IMR-90 (cell line): ENCODE results near the gene SCPEP1. TPM values are rescaled to one million over a fixed set of nuclear protein-coding genes. Genes with fewer than 3 reads are reported as not detected.

Source experiments
- ATAC-seq: fragments of 200-7000 bp; cut with Tn5 transposase; 2 replicates; pipeline ENCODE4 v1.9.1; 2020; ENCODE audit warnings: low read depth, mild to moderate bottlenecking, moderate library complexity
- BruUV-seq: library from RNA; stranded (reverse); fragments of 400-500 nt; replicated peaks from 2 replicates; lab custom pipeline; 2021; lab: Mats Ljungman, UMichigan
- CTCF ChIA-PET: fragments of 300-600 bp; formaldehyde crosslinking; extraction: SDS; loops from one replicate; lab custom pipeline; 2021; ENCODE audit warnings: antibody characterized with exemption; lab: Yijun Ruan, JAX
- POLR2A ChIA-PET: fragments of 300-600 bp; sonication (Branson Sonifier 250); formaldehyde crosslinking; loops from one replicate; lab custom pipeline; 2022; ENCODE audit warnings: antibody characterized with exemption; ENCODE audit not compliant: unreplicated experiment; lab: Charles Lee
- DNase-seq: peaks from one replicate; pipeline ENCODE4 v3.0.0; 2013
- H2AFZ ChIP-seq: replicated peaks from 2 replicates; pipeline ENCODE3; 2013; ENCODE audit warnings: low read length, mild to moderate bottlenecking; ENCODE audit not compliant: poor library complexity
- H2AK5ac ChIP-seq: 2 replicates; pipeline ENCODE4 v1.6.1; 2013; ENCODE audit warnings: low read depth, low read length, inconsistent platforms
- H2AK9ac ChIP-seq: replicated peaks from 2 replicates; pipeline ENCODE3; 2013; ENCODE audit warnings: mild to moderate bottlenecking, low read depth, low read length, moderate library complexity; ENCODE audit not compliant: poor library complexity
- H2BK120ac ChIP-seq: 2 replicates; pipeline ENCODE4 v1.6.1; 2013; ENCODE audit warnings: low read depth, low read length, inconsistent platforms
- H2BK15ac ChIP-seq: 3 replicates; pipeline ENCODE4 v1.6.1; 2013; ENCODE audit warnings: low read depth, low read length, inconsistent platforms
- H2BK20ac ChIP-seq: 2 replicates; pipeline ENCODE4 v1.6.1; 2013; ENCODE audit warnings: low read depth, mild to moderate bottlenecking, inconsistent platforms, low read length, moderate library complexity
- H2BK5ac ChIP-seq: 2 replicates; pipeline ENCODE4 v1.6.1; 2013; ENCODE audit warnings: mild to moderate bottlenecking, low read depth, low read length, inconsistent platforms; ENCODE audit not compliant: poor library complexity, severe bottlenecking
- H3K14ac ChIP-seq: replicated peaks from 2 replicates; pipeline ENCODE4 v1.6.1; 2013; ENCODE audit warnings: low read depth, low read length, inconsistent platforms
- H3K18ac ChIP-seq: 2 replicates; pipeline ENCODE4 v1.6.1; 2013; ENCODE audit warnings: low read depth, low read length, control low read depth
- H3K23ac ChIP-seq: 2 replicates; pipeline ENCODE4 v1.6.1; 2013; ENCODE audit warnings: low read depth, low read length, inconsistent platforms
- H3K27ac ChIP-seq: 2 replicates; pipeline ENCODE4 v1.5.1; 2013; ENCODE audit warnings: mild to moderate bottlenecking, control low read depth, low read length; ENCODE audit not compliant: insufficient read depth
- H3K27me3 ChIP-seq: 2 replicates; pipeline ENCODE4 v1.6.1; 2013; ENCODE audit warnings: low read length; ENCODE audit not compliant: control insufficient read depth, insufficient read depth
- H3K36me3 ChIP-seq: 2 replicates; pipeline ENCODE4 v1.6.1; 2013; ENCODE audit warnings: low read length, mixed read lengths; ENCODE audit not compliant: control insufficient read depth, insufficient read depth
- H3K4ac ChIP-seq: 2 replicates; pipeline ENCODE4 v1.6.1; 2013; ENCODE audit warnings: low read depth, low read length, inconsistent platforms
- H3K4me1 ChIP-seq: 2 replicates; pipeline ENCODE4 v1.6.1; 2013; ENCODE audit warnings: low read length, mixed read lengths; ENCODE audit not compliant: control insufficient read depth, insufficient read depth
- H3K4me2 ChIP-seq: 2 replicates; pipeline ENCODE4 v1.6.1; 2013; ENCODE audit warnings: low read depth, mild to moderate bottlenecking, control low read depth, low read length, moderate library complexity
- H3K4me3 ChIP-seq: 2 replicates; pipeline ENCODE4 v1.5.1; 2013; ENCODE audit warnings: low read depth, mild to moderate bottlenecking, control low read depth, low read length, moderate library complexity; ENCODE audit not compliant: insufficient read depth
- H3K56ac ChIP-seq: 2 replicates; pipeline ENCODE4 v1.6.1; 2013; ENCODE audit warnings: low read length, inconsistent platforms; ENCODE audit not compliant: insufficient read depth; ENCODE audit errors: extremely low read depth
- H3K79me1 ChIP-seq, 2 experiments: 2 replicates each; pipeline ENCODE4 v1.6.1; 2013; ENCODE audit warnings: low read length in 2 of 2, inconsistent platforms in 1 of 2, low read depth in 1 of 2
- H3K9ac ChIP-seq: 2 replicates; pipeline ENCODE4 v1.6.1; 2013; ENCODE audit warnings: low read depth, low read length, control low read depth
- H3K9me1 ChIP-seq: 2 replicates; pipeline ENCODE4 v1.6.1; 2013; ENCODE audit warnings: low read length, inconsistent platforms; ENCODE audit not compliant: insufficient read depth
- H3K9me3 ChIP-seq: 2 replicates; pipeline ENCODE4 v1.6.1; 2013; ENCODE audit warnings: low read length; ENCODE audit not compliant: control insufficient read depth, insufficient read depth
- H4K20me1 ChIP-seq: 2 replicates; pipeline ENCODE4 v1.6.1; 2013; ENCODE audit warnings: low read length, inconsistent platforms; ENCODE audit not compliant: insufficient read depth
- H4K5ac ChIP-seq: 2 replicates; pipeline ENCODE4 v1.6.1; 2013; ENCODE audit warnings: mild to moderate bottlenecking, low read depth, low read length, control low read depth
- H4K8ac ChIP-seq, 2 experiments: 2 replicates each; pipeline ENCODE4 v1.6.1; 2013; ENCODE audit warnings: low read depth in 2 of 2, low read length in 2 of 2, control low read depth in 1 of 2, inconsistent platforms in 1 of 2
- H4K91ac ChIP-seq: 2 replicates; pipeline ENCODE4 v1.6.1; 2013; ENCODE audit warnings: low read depth, low read length, inconsistent platforms; ENCODE audit not compliant: insufficient read depth
- CEBPB ChIP-seq: IDR thresholded peaks from 2 replicates; pipeline ENCODE4 v1.6.1; 2012; ENCODE audit warnings: low read depth, low read length, improper control_type of control experiment
- CHD1 ChIP-seq: IDR thresholded peaks from 2 replicates; pipeline ENCODE4 v1.6.1; 2012; ENCODE audit warnings: low read depth, low read length, improper control_type of control experiment
- FOS ChIP-seq: fragments of 150-350 bp; IDR thresholded peaks from 2 replicates; pipeline ENCODE4 v1.6.1; 2016; ENCODE audit warnings: low read depth, low read length
- MAFK ChIP-seq: IDR thresholded peaks from 2 replicates; pipeline ENCODE4 v1.6.1; 2012; ENCODE audit warnings: low read depth, low read length, improper control_type of control experiment
- NFE2L2 ChIP-seq: fragments of 150-350 bp; IDR thresholded peaks from 2 replicates; pipeline ENCODE4 v1.6.1; 2016; ENCODE audit warnings: low read depth, mild to moderate bottlenecking, low read length
- POLR2A ChIP-seq: IDR thresholded peaks from 2 replicates; pipeline ENCODE4 v1.6.1; 2012; ENCODE audit warnings: mild to moderate bottlenecking, low read depth, low read length
- RAD21 ChIP-seq: IDR thresholded peaks from 2 replicates; pipeline ENCODE4 v1.6.1; 2012; ENCODE audit warnings: low read length, improper control_type of control experiment
- WGBS, 2 experiments: methylation state at CpG; one replicate each; pipeline versions ENCODE4 v1.1.5 to v1.1.7; 2013; ENCODE audit warnings: missing lambda C conversion rate in 2 of 2; ENCODE audit not compliant: insufficient read length in 1 of 2; ENCODE audit errors: extremely low coverage in 2 of 2; 5-methylcytosine and 5-hydroxymethylcytosine counted together
- dilution Hi-C: fragments of 300-500 bp; cut with HindIII; formaldehyde crosslinking; loops from one replicate; pipeline ENCODE4 v1.14.3; 2018; ENCODE audit warnings: low sequenced_read_pairs; ENCODE audit not compliant: unreplicated experiment
- in situ Hi-C: fragments of 300-500 bp; cut with MboI; formaldehyde crosslinking; loops from 3 replicates; pipeline ENCODE4 v1.14.3; 2019; ENCODE audit warnings: low sequenced_read_pairs, inconsistent platforms, mixed read lengths
- intact Hi-C: fragments of 100-400 bp; cut with micrococcal nuclease; formaldehyde crosslinking; loops from 2 replicates; pipeline ENCODE4 v1.10.0; 2022
- polyA plus RNA-seq, 3 experiments: library from polyadenylated mRNA; depleted of rRNA; stranded (reverse); fragments of >200 nt; gene quantifications; 2 replicates each; pipeline ENCODE4 v1.2.3, GENCODE V29; 2012; ENCODE audit warnings: low replicate concordance in 1 of 3
- total RNA-seq: library from RNA; depleted of rRNA; stranded (reverse); fragments of >200 nt; gene quantifications from 2 replicates; pipeline ENCODE4 v1.2.3, GENCODE V29; 2012

SCPEP1 gene
- total and polyA plus RNA-seq, 2 of the 4 experiments (the other 2 are of a cell fraction): 16.5 to 32.1 TPM

GRCh38 chr17:57034807-57035754 is 57.1 kb downstream of the SCPEP1 start:
- Histone ChIP-seq H3K4me1 (no peaks in the 10 kb centered on the region), H4K8ac (no peak overlapping the region), H3K9me1 (no peaks in the 10 kb centered on the region), H3K56ac (no peak overlapping the region), H2BK15ac (no peak overlapping the region), H3K79me1 (no peaks in the 10 kb centered on the region), H2BK120ac (no peak overlapping the region), H3K27ac (no peak overlapping the region), H2AK5ac (no peak overlapping the region), H2BK20ac (no peak overlapping the region), H3K27me3 (peaks cover 14% of the 10 kb centered on the region), H3K36me3 (no peaks in the 10 kb centered on the region), H4K20me1 (no peaks in the 10 kb centered on the region), H3K4me3 (no peak overlapping the region), H3K23ac (no peak overlapping the region), H2BK5ac (no peak overlapping the region), H3K9ac (no peak overlapping the region), H3K18ac (no peak overlapping the region), H3K14ac (no peak overlapping the region), H3K9me3 (no peaks in the 10 kb centered on the region), H2AK9ac (no peak overlapping the region), H3K4ac (no peak overlapping the region), H2AFZ (no peak overlapping the region), H4K91ac (no peak overlapping the region), H4K5ac (no peak overlapping the region), H3K4me2 (no peak overlapping the region)
- intact Hi-C loops: no loop called here
- no peak for DNase-seq
- ATAC-seq: no peak
- POLR2A ChIA-PET: no interaction called here
- dilution Hi-C loops: no loop called here
- in situ Hi-C loops: no loop called here
- TF ChIP-seq POLR2A: no peak
- TF ChIP-seq NFE2L2: no peak
- no peak for TF ChIP-seq CEBPB
- no peak for TF ChIP-seq RAD21
- no peak for TF ChIP-seq FOS
- no peak for TF ChIP-seq MAFK
- TF ChIP-seq CHD1: no peak
- BruUV-seq: no TSS peak
- WGBS, 2 experiments: 55% methylated on average over 2 of the region's 10 CpGs; no CpG with 5 or more reads in 1 of the 2 experiments
- CTCF ChIA-PET: no interaction called here
